DMS114 treated with DMSO at 0.1 percent for 48 hours (cell line): ENCODE data around the gene SLC38A8.

Experiments
- DNase-seq: peaks from one replicate; lab custom pipeline; 2025; ENCODE audit not compliant: unreplicated experiment; lab: John Stamatoyannopoulos, UW

Gene SLC38A8

GRCh38 chr16:84003038-84003437 is 39.6 kb downstream of the SLC38A8 start:
- no peak for DNase-seq

GRCh38 chr16:84001726-84002125 is 40.9 kb downstream of the SLC38A8 start:
- no peak for DNase-seq

- no peak for DNase-seq
Observed at GRCh38 chr16:84000989-84001642, 41.5 kb downstream of the SLC38A8 start.

- no peak for DNase-seq
Observed at GRCh38 chr16:83998091-83998490, 44.5 kb downstream of the SLC38A8 start.

- no peak for DNase-seq
Observed at GRCh38 chr16:83996481-83997252, 45.9 kb downstream of the SLC38A8 start.

- DNase-seq = no peak
Observed at GRCh38 chr16:83995754-83996153, 46.8 kb downstream of the SLC38A8 start.

- no peak for DNase-seq
Observed at GRCh38 chr16:83994703-83995102, 47.9 kb downstream of the SLC38A8 start.

- no peak for DNase-seq
Observed at GRCh38 chr16:83994087-83994486, 48.5 kb downstream of the SLC38A8 start.

GRCh38 chr16:83992624-83993023 is 50.0 kb downstream of the SLC38A8 start:
- no peak for DNase-seq

GRCh38 chr16:83990492-83990891 is 52.1 kb downstream of the SLC38A8 start:
- DNase-seq = no peak

- no peak for DNase-seq
Observed at GRCh38 chr16:83989300-83989699, 53.3 kb downstream of the SLC38A8 start.

- no peak for DNase-seq
Observed at GRCh38 chr16:83983491-83983890, 59.1 kb downstream of the SLC38A8 start.

- DNase-seq = no peak
Observed at GRCh38 chr16:83981799-83982198, 60.8 kb downstream of the SLC38A8 start.

GRCh38 chr16:83980794-83981193 is 61.8 kb downstream of the SLC38A8 start:
- DNase-seq = no peak

- DNase-seq = no peak
Observed at GRCh38 chr16:83979441-83979840, 63.2 kb downstream of the SLC38A8 start.

- no peak for DNase-seq
Observed at GRCh38 chr16:83978401-83978904, 64.1 kb downstream of the SLC38A8 start.

GRCh38 chr16:83977056-83977815 is 65.4 kb downstream of the SLC38A8 start:
- no peak for DNase-seq

- no peak for DNase-seq
Observed at GRCh38 chr16:83975590-83976260, 66.9 kb downstream of the SLC38A8 start.

- DNase-seq = no peak
Observed at GRCh38 chr16:83974475-83974874, 68.1 kb downstream of the SLC38A8 start.

- DNase-seq = no peak
Observed at GRCh38 chr16:83973581-83974385, 68.8 kb downstream of the SLC38A8 start.
